Right lobe of liver (tissue), 4 donors: ENCODE measurements around the gene SBF2.

Source experiments
- CTCF ChIP-seq, 4 donors: fragments of 200-600 bp in 3 of 4; fragments of 450-650 bp in 1 of 4; IDR thresholded peaks; one replicate each; pipeline versions ENCODE4 v1.5.1 to v1.8.0; 2016 to 2022; ENCODE audit warnings: antibody characterized with exemption in 4 of 4, mild to moderate bottlenecking in 2 of 4
- POLR2A ChIP-seq: fragments of 450-650 bp; IDR thresholded peaks from one replicate; pipeline ENCODE4 v1.6.1; 2017; ENCODE audit warnings: antibody characterized with exemption, mild to moderate bottlenecking
- donor health status: DM: no; HTN: no; CAD: no.
- donor health status: DM: no; HTN: no; CAD: no.
- donor health status: DM: no; HTN: yes; CAD: no.

- TF ChIP-seq POLR2A (no peak), CTCF (IDR thresholded peaks at IDR 0.05) (no peak)
Measured at GRCh38 chr11:10096987-10097386, 197.0 kb downstream of the SBF2 start.
